HEK293T (cell line): ENCODE measurements around the gene ANXA8L1.
"Not testable (repeated sequence)": the region's sequence is repeated elsewhere in the genome, so short reads cannot be mapped to it uniquely, and the experiment has no call there.

Experiments used
- CTCF ChIA-PET: fragments of 350-600 bp; formaldehyde crosslinking; extraction: SDS; loops from one replicate; lab custom pipeline; 2021; ENCODE audit warnings: antibody characterized with exemption, inconsistent platforms; lab: Yijun Ruan, JAX
- POLR2A ChIA-PET: fragments of 350-600 bp; formaldehyde crosslinking; extraction: SDS; loops from one replicate; lab custom pipeline; 2020; ENCODE audit warnings: antibody characterized with exemption, inconsistent platforms; lab: Yijun Ruan, JAX
- DNase-seq: peaks from one replicate; pipeline ENCODE4 v3.0.0; 2012; ENCODE audit warnings: mixed read lengths; ENCODE audit errors: extremely low spot score
- ARNT ChIP-seq: fragments of 450-650 bp; IDR thresholded peaks from 2 replicates; pipeline ENCODE4 v1.6.1; 2017; ENCODE audit warnings: mild to moderate bottlenecking
- BHLHE40 ChIP-seq: fragments of 450-650 bp; IDR thresholded peaks from 2 replicates; pipeline ENCODE4 v1.6.1; 2016; ENCODE audit warnings: mild to moderate bottlenecking, moderate library complexity, borderline replicate concordance
- CTBP1 ChIP-seq: fragments of 450-650 bp; IDR thresholded peaks from 2 replicates; pipeline ENCODE4 v1.6.1; 2016; ENCODE audit warnings: borderline replicate concordance
- ELF4 ChIP-seq: fragments of 450-650 bp; IDR thresholded peaks from 2 replicates; pipeline ENCODE4 v1.6.1; 2017; ENCODE audit warnings: antibody characterized with exemption
- FOXA1 ChIP-seq: fragments of 450-650 bp; IDR thresholded peaks from 2 replicates; pipeline ENCODE4 v1.6.1; 2016; ENCODE audit warnings: mild to moderate bottlenecking
- FOXK2 ChIP-seq: fragments of 450-650 bp; IDR thresholded peaks from 2 replicates; pipeline ENCODE4 v1.6.1; 2016; ENCODE audit warnings: mild to moderate bottlenecking
- FOXM1 ChIP-seq: fragments of 450-650 bp; IDR thresholded peaks from 2 replicates; pipeline ENCODE4 v1.6.1; 2017; ENCODE audit warnings: mild to moderate bottlenecking, borderline replicate concordance
- HDGF ChIP-seq: fragments of 450-650 bp; IDR thresholded peaks from 2 replicates; pipeline ENCODE4 v1.6.1; 2017; ENCODE audit warnings: antibody characterized with exemption, borderline replicate concordance
- L3MBTL2 ChIP-seq: fragments of 450-650 bp; conservative IDR thresholded peaks from 2 replicates; pipeline ENCODE4 v1.6.1; 2016; ENCODE audit warnings: mild to moderate bottlenecking
- LEF1 ChIP-seq: fragments of 450-650 bp; IDR thresholded peaks from 2 replicates; pipeline ENCODE4 v1.6.1; 2017; ENCODE audit warnings: mild to moderate bottlenecking, borderline replicate concordance
- NFRKB ChIP-seq: fragments of 450-650 bp; IDR thresholded peaks from 2 replicates; pipeline ENCODE4 v1.6.1; 2016; ENCODE audit warnings: mild to moderate bottlenecking, moderate library complexity
- SP1 ChIP-seq: fragments of 450-650 bp; IDR thresholded peaks from 2 replicates; pipeline ENCODE4 v1.6.1; 2017
- SUZ12 ChIP-seq: fragments of 450-650 bp; IDR thresholded peaks from 2 replicates; pipeline ENCODE4 v1.6.1; 2016; ENCODE audit warnings: mild to moderate bottlenecking
- TARDBP ChIP-seq: fragments of 450-650 bp; IDR thresholded peaks from 2 replicates; pipeline ENCODE4 v1.6.1; 2016
- ZNF384 ChIP-seq: fragments of 450-650 bp; IDR thresholded peaks from 2 replicates; pipeline ENCODE4 v1.6.1; 2016
- TF ChIP-seq, protein P1 (sequence below): fragments of 450-650 bp; IDR thresholded peaks from 2 replicates; pipeline ENCODE4 v1.6.1; 2016

ANXA8L1 gene

GRCh38 chr10:46375406-46375805 is at the start of gene ANXA8L1:
TSS of gene ANXA8L1 (plus strand) at chr10:46375776. CDS start at chr10:46375852, 76 bp downstream.
- DNase-seq, POLR2A ChIA-PET, CTCF ChIA-PET: not testable (repeated sequence)

DNA sequence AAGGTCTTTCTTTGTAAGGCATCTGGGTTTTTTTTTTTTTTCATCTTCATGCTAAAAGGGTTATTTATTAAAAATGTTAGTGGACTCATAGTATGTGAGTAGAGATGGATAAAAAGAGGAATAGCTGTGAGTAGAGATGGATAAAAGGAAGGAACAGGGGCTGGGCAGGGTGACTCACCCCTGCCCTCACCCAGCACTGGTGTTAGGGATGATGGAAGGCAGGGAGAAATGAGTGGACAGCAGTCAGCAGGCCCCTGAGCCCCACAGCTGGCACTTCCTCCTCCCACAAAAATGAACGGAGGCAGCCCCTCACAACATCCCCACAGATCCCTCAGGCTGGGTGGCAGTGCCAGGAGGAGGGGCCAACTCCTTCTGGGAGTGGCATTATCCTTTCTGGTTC is 49.5 kb upstream of the ANXA8L1 start:
- CTCF ChIA-PET, result no interaction called here
- TF ChIP-seq ELF4, result no peak
- TF ChIP-seq FOXK2, result no peak
- no peak for TF ChIP-seq TARDBP
- no peak for TF ChIP-seq ZNF384
- no peak for TF ChIP-seq SUZ12
- TF ChIP-seq ARNT, result no peak
- TF ChIP-seq BHLHE40, result no peak
- no peak for TF ChIP-seq CTBP1
- no peak for TF ChIP-seq FOXM1
- no peak for TF ChIP-seq FOXA1
- POLR2A ChIA-PET, result no interaction called here
- no peak for DNase-seq

DNA sequence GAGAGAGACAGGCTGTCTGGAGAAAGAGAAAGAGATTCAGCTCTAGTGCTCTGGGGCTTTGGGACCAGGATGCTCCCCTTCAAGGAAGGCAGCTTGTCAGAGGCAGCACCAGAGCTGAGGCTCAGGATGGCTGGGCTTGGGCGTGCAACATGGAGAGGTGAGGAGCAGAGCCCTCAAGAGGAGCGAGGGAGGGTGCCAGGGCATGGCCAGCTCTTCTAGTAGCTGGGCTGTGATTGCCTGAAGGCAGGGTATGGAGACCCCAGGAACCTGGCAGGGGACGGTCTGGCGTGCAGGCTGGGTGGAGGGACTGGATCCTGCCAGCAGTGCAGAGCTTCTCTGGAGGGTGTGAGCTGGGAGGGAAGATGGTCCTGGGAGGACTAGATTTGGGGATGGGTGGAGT is 48.6 kb upstream of the ANXA8L1 start:
- POLR2A ChIA-PET, result no interaction called here
- TF ChIP-seq SP1, result no peak
- no peak for TF ChIP-seq SUZ12
- TF ChIP-seq L3MBTL2, result no peak
- no peak for TF ChIP-seq ELF4
- no peak for TF ChIP-seq BHLHE40
- TF ChIP-seq LEF1, result no peak
- TF ChIP-seq CTBP1, result no peak
- TF ChIP-seq TARDBP, result no peak
- no peak for TF ChIP-seq ARNT
- TF ChIP-seq NFRKB, result no peak
- TF ChIP-seq FOXK2, result no peak
- TF ChIP-seq ZNF384, result no peak
- no peak for TF ChIP-seq HDGF
- TF ChIP-seq, protein P1, sequence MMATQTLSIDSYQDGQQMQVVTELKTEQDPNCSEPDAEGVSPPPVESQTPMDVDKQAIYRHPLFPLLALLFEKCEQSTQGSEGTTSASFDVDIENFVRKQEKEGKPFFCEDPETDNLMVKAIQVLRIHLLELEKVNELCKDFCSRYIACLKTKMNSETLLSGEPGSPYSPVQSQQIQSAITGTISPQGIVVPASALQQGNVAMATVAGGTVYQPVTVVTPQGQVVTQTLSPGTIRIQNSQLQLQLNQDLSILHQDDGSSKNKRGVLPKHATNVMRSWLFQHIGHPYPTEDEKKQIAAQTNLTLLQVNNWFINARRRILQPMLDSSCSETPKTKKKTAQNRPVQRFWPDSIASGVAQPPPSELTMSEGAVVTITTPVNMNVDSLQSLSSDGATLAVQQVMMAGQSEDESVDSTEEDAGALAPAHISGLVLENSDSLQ, result no peak
- TF ChIP-seq FOXM1, result no peak
- TF ChIP-seq FOXA1, result no peak
- CTCF ChIA-PET, result no interaction called here
- DNase-seq, result no peak

- TF ChIP-seq BHLHE40 (no peak), ARNT (no peak), ZNF384 (no peak), FOXA1 (no peak), NFRKB (no peak), ELF4 (no peak), CTBP1 (no peak), LEF1 (no peak), FOXM1 (no peak), SUZ12 (no peak), HDGF (no peak)
- TF ChIP-seq, protein P1, result no peak
- POLR2A ChIA-PET, result no interaction called here
- no peak for DNase-seq
- CTCF ChIA-PET, result no interaction called here
Observed at GRCh38 chr10:46327685-46328084, 47.9 kb upstream of the ANXA8L1 start.

DNA sequence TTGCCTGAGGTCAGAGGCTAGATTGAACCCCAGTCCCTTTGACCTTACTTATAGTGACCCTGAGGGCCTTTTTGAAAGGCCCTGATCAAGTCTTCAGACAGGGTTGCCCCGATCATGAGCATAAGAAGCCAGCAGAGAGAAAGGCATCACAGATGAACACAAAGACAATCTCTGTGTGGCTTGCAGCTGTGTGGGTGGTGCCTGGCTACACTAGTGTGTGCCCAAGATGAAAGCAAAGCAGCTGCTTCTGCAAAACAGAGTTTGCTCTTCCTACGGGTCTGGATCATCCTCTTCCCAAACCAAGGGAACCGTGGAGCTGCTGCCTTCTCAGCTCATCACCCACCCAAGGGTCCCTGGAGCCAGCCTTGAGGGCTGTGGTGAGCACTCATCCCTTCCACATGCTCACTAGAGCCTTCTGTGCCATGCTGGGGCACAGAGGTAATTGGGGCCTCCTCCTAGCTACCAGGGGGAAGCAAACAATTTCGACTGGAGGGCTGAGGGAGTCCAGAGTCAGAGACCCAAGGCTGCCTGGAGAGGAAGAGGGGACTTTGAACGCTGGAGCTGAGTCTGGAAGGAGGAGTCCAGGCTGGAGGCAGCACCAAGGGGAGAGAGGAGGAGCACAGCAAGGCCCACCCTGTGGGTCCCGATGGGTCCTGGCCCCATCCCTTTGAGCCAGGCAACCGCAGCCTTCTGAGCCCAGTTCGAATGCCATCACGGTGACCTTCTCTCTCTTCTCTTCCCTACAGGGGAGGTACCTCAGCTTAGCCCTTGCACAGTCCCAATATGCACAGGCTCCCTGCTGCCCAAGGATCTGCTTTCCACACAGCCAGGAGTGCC is 46.5 kb upstream of the ANXA8L1 start:
- ChIA-PET CTCF (no interaction called here), POLR2A (no interaction called here)
- no peak for TF ChIP-seq NFRKB
- TF ChIP-seq ELF4, result no peak
- TF ChIP-seq FOXA1, result no peak
- TF ChIP-seq L3MBTL2, result no peak
- no peak for TF ChIP-seq SP1
- no peak for TF ChIP-seq BHLHE40
- no peak for TF ChIP-seq FOXK2
- TF ChIP-seq TARDBP, result no peak
- TF ChIP-seq, protein P1, result no peak
- TF ChIP-seq ZNF384, result no peak
- no peak for TF ChIP-seq CTBP1
- TF ChIP-seq LEF1, result no peak
- TF ChIP-seq HDGF, result no peak
- no peak for TF ChIP-seq ARNT
- no peak for TF ChIP-seq FOXM1
- no peak for TF ChIP-seq SUZ12
- no peak for DNase-seq

GRCh38 chr10:46329690-46330016 is 45.9 kb upstream of the ANXA8L1 start:
- TF ChIP-seq BHLHE40, result no peak
- TF ChIP-seq ZNF384, result no peak
- TF ChIP-seq FOXA1, result no peak
- no peak for TF ChIP-seq L3MBTL2
- TF ChIP-seq NFRKB, result no peak
- POLR2A ChIA-PET, result no interaction called here
- CTCF ChIA-PET, result no interaction called here

More at GRCh38 chr10:46329690-46330016, 45.9 kb upstream of the ANXA8L1 start:
- DNase-seq, result no peak
